Epithelial cell of esophagus (primary cell): ENCODE results near the gene STRN3.

Experiments used
- DNase-seq: peaks from one replicate; pipeline ENCODE4 v3.0.0; 2010; ENCODE audit warnings: low read depth
- H3K4me3 ChIP-seq: 2 replicates; pipeline ENCODE4 v1.5.1; 2011; ENCODE audit warnings: mild to moderate bottlenecking, low read length, control low read depth
- CTCF ChIP-seq: IDR thresholded peaks from 2 replicates; pipeline ENCODE4 v1.5.1; 2011; ENCODE audit warnings: low read depth, mild to moderate bottlenecking, low read length, control low read depth, inconsistent platforms; ENCODE audit not compliant: insufficient read depth; ENCODE audit errors: missing control alignments

The STRN3 gene

DNA sequence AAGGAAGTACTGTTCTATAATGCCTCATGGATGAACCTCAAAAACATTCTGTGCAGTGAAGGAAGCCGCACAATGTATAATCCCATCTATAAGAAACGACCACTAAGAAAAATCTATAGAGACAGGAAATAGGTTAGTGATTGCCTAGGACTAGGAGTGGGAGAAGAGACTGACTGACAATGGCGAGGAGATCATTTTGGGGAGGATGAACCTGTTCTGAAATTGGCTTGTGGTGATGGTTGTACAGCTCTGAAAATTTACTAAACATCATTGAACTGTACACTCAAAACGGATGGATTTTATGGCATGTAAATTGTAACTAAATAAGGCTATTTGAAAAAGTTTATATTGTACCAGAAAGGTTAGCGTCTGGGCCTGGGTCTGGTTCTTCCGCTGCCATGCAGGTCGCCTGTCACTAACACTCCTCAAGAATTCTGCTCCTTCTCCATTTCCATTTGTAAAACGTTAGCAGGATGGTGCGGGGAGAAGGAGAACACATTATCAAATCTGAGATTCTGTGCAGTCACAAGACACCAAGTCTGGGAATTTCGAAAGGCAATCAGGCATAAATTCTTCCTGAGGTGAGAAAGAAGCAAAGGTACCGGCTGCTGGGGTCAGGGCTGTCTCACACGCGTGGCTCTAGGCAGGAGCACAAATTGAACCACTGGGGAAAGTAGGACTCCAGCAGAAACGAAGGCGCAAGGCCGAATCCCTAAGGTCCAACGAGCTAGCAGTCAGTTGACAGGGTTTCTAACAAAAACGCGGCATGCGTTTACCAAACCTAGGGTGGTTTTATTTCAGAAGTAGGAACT is 152.7 kb downstream of the STRN3 start:
- DNase-seq, result no peak
- H3K4me3 ChIP-seq, result no peak overlapping the region
- no peak for TF ChIP-seq CTCF

DNA sequence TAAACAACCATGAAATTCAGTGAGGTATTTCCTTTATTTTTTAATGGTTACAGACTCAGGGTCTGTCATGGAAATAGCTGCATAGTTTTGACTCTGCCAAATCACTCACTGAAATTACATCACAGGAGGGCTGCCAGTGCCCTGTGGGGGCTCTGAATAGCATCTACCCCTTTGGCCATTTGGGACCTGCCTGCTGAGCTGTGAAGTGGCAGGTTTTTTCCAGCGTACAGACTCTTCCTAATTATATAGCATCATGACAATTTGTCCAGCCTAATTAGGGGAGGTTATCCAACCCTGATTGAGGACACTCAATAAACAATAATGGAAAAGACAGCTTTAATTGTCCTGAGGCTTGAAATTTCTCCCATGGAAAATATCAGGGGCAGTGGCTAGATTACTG is 153.6 kb downstream of the STRN3 start:
- no peak overlapping the region for H3K4me3 ChIP-seq
- no peak for DNase-seq
- no peak for TF ChIP-seq CTCF

DNA sequence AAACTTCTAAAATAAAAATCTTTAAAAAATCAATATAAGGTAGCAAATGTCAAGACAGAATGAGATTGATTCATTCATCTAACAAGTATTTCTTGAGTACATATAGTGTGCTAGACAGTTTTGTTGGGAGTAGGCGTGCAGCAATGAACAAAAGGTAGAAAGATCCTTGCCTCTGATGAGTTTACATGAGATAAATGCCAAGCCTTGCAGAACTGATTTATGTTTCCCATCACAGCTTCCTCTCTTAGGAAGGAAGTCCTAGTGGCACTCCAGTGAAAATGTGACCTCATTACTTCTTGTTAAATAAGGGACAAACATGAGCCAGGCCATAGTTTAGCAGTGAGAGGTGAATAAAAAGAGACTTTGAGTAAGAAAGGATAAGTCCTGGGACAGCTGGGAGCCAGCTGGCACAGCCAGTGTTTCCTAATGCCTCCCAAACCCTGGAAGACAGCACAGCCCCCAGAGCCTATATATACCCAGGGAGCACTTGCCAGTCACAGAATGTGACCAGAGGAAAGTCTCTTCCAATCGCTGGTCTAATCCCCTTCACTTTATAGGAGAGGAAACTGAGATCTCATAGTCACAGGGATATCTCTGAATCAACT is 156.5 kb downstream of the STRN3 start:
- no peak for DNase-seq
- no peak overlapping the region for H3K4me3 ChIP-seq
- no peak for TF ChIP-seq CTCF

GRCh38 chr14:30868736-30869135 is 157.4 kb downstream of the STRN3 start:
- DNase-seq, result no peak
- TF ChIP-seq CTCF, result no peak
- H3K4me3 ChIP-seq, result no peak overlapping the region

- H3K4me3 ChIP-seq, result no peak overlapping the region
- no peak for TF ChIP-seq CTCF
- no peak for DNase-seq
Measured at GRCh38 chr14:30864934-30865333, 161.2 kb downstream of the STRN3 start.

DNA sequence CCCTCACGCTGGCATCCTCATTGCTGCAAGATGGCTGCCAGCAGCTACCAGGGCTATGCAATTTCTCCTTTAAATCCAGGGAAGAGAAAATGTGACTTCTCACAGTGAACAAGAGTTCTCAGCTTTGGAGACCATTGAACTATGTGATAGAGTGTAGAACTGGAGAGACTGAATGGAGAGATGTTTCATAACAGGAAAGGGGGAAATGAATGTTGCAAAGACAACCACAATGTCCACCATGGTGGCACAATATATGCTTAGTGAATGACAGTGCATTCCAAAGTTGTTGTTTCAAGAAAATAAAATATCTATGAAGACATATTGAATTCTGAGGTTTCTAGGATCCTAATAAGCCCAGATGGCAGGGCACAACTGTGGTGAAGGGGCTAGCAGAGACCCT is 165.0 kb downstream of the STRN3 start:
- no peak for TF ChIP-seq CTCF

GRCh38 chr14:30855345-30856037 is 170.7 kb downstream of the STRN3 start:
- no peak overlapping the region for H3K4me3 ChIP-seq

More for the DNA sequence above, 165.0 kb downstream of the STRN3 start:
- DNase-seq, result no peak
- no peak overlapping the region for H3K4me3 ChIP-seq

More at GRCh38 chr14:30855345-30856037, 170.7 kb downstream of the STRN3 start:
- DNase-seq, result no peak
- no peak for TF ChIP-seq CTCF
